Panc1 (cell line): ENCODE data around the gene SNRPN. TPM values are rescaled to one million over a fixed set of nuclear protein-coding genes. Genes with fewer than 3 reads are reported as not detected.

Source experiments
- ATAC-seq: fragments of 200-7000 bp; cut with Tn5 transposase; 2 replicates; pipeline ENCODE4 v1.9.1; 2020; ENCODE audit warnings: mild to moderate bottlenecking, moderate library complexity
- BruUV-seq: library from RNA; stranded (reverse); fragments of 400-500 nt; replicated peaks from 2 replicates; lab custom pipeline; 2021; lab: Mats Ljungman, UMichigan
- CTCF ChIA-PET: fragments of 300-600 bp; sonication (Branson Sonifier 250); formaldehyde crosslinking; loops from one replicate; lab custom pipeline; 2022; ENCODE audit warnings: antibody characterized with exemption; lab: Charles Lee
- POLR2A ChIA-PET: fragments of 300-600 bp; sonication (Branson Sonifier 250); formaldehyde crosslinking; loops from one replicate; lab custom pipeline; 2022; ENCODE audit warnings: antibody characterized with exemption; lab: Charles Lee
- DNase-seq: peaks from one replicate; pipeline ENCODE4 v3.0.0-alpha.2; 2010; ENCODE audit warnings: low read depth, low spot score
- H3K27ac ChIP-seq: 2 replicates; pipeline ENCODE4 v1.5.1; 2011; ENCODE audit warnings: mild to moderate bottlenecking, low read length, inconsistent platforms
- H3K27me3 ChIP-seq: fragments of 200-500 bp; sonication (Bioruptor generic); 2 replicates; pipeline ENCODE4 v1.6.0; 2014; ENCODE audit warnings: low read length, inconsistent platforms; ENCODE audit not compliant: control insufficient read depth, insufficient read depth
- H3K36me3 ChIP-seq: fragments of 200-500 bp; sonication (Bioruptor generic); 2 replicates; pipeline ENCODE4 v1.5.1; 2014; ENCODE audit warnings: inconsistent platforms, mild to moderate bottlenecking, low read length, moderate library complexity; ENCODE audit not compliant: control insufficient read depth, insufficient read depth
- H3K4me1 ChIP-seq: 2 replicates; pipeline ENCODE4 v1.5.1; 2011; ENCODE audit warnings: inconsistent platforms, mild to moderate bottlenecking, low read length, moderate library complexity; ENCODE audit not compliant: control insufficient read depth, insufficient read depth
- H3K4me3 ChIP-seq, 2 experiments: 2 replicates each; pipeline ENCODE4 v1.5.1; 2011 to 2012; ENCODE audit warnings: low read depth in 2 of 2, low read length in 2 of 2, mild to moderate bottlenecking in 2 of 2, inconsistent platforms in 1 of 2, moderate library complexity in 1 of 2
- H3K9me3 ChIP-seq: fragments of 200-500 bp; sonication (Bioruptor generic); 2 replicates; pipeline ENCODE4 v1.5.1; 2014; ENCODE audit warnings: low read depth, mild to moderate bottlenecking, inconsistent platforms, low read length, moderate library complexity; ENCODE audit not compliant: control insufficient read depth, insufficient read depth
- POLR2AphosphoS5 ChIP-seq: IDR thresholded peaks from 2 replicates; pipeline ENCODE4 v1.6.1; 2012; ENCODE audit warnings: mild to moderate bottlenecking, low read depth, low read length, moderate library complexity
- SIN3A ChIP-seq: IDR thresholded peaks from 2 replicates; pipeline ENCODE4 v1.6.1; 2012; ENCODE audit warnings: low read depth, mild to moderate bottlenecking, low read length, moderate library complexity, borderline replicate concordance; ENCODE audit not compliant: insufficient read depth
- TCF7L2 ChIP-seq: IDR thresholded peaks from 2 replicates; pipeline ENCODE4 v1.6.1; 2011; ENCODE audit warnings: mild to moderate bottlenecking, low read depth, low read length, inconsistent platforms
- in situ Hi-C: cut with HindIII; loops from 2 replicates; pipeline ENCODE4 v1.10.0; 2016; ENCODE audit warnings: low sequenced_read_pairs, low pct_unique_long_range_greater_than_20kb
- intact Hi-C: fragments of 100-400 bp; cut with micrococcal nuclease; formaldehyde crosslinking; loops from one replicate; pipeline ENCODE4 v1.10.0; 2022; ENCODE audit not compliant: unreplicated experiment
- total RNA-seq: library from RNA; stranded (reverse); gene quantifications from one replicate; pipeline ENCODE4 v1.2.1, GENCODE V29; 2021; ENCODE audit not compliant: unreplicated experiment
- TF ChIP-seq, protein P1 (sequence below), 2 experiments: IDR thresholded peaks; 2 replicates each; pipeline ENCODE4 v1.6.1; 2011 to 2012; ENCODE audit warnings: low read depth in 2 of 2, control low read depth in 1 of 2, low read length in 1 of 2, mild to moderate bottlenecking in 1 of 2, moderate library complexity in 1 of 2; ENCODE audit not compliant: insufficient read depth in 1 of 2
- TF ChIP-seq, protein P2 (sequence below): fragments of 450-650 bp; IDR thresholded peaks from 2 replicates; pipeline ENCODE4 v1.5.1; 2017; ENCODE audit warnings: mild to moderate bottlenecking

The SNRPN gene
- total RNA-seq, 1 experiment from 2014 or later, result 75.1 TPM

DNA sequence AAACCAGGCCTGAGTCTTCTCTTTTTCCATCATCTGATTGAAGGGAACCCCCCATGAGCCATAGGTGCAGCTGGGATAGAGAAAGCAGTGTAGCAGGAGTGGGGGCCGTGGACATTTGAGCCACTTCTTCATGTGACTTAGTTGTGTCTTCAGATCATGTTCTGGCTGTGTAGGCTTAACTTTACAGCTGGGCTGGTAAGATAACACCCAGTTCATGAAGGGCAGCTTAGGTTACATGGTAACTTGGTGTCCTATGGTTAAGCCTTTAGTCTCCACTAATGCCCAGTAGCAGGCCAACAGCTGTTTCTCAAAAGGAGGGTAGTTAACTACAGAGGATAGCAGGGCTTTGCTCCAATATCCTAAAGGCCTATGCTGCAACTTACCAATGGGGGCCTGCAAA is 11.4 kb upstream of the SNRPN start:
- ChIA-PET CTCF (no interaction called here), POLR2A (no interaction called here)
- TF ChIP-seq SIN3A, result no peak
- TF ChIP-seq POLR2AphosphoS5, result no peak
- TF ChIP-seq, protein P1, sequence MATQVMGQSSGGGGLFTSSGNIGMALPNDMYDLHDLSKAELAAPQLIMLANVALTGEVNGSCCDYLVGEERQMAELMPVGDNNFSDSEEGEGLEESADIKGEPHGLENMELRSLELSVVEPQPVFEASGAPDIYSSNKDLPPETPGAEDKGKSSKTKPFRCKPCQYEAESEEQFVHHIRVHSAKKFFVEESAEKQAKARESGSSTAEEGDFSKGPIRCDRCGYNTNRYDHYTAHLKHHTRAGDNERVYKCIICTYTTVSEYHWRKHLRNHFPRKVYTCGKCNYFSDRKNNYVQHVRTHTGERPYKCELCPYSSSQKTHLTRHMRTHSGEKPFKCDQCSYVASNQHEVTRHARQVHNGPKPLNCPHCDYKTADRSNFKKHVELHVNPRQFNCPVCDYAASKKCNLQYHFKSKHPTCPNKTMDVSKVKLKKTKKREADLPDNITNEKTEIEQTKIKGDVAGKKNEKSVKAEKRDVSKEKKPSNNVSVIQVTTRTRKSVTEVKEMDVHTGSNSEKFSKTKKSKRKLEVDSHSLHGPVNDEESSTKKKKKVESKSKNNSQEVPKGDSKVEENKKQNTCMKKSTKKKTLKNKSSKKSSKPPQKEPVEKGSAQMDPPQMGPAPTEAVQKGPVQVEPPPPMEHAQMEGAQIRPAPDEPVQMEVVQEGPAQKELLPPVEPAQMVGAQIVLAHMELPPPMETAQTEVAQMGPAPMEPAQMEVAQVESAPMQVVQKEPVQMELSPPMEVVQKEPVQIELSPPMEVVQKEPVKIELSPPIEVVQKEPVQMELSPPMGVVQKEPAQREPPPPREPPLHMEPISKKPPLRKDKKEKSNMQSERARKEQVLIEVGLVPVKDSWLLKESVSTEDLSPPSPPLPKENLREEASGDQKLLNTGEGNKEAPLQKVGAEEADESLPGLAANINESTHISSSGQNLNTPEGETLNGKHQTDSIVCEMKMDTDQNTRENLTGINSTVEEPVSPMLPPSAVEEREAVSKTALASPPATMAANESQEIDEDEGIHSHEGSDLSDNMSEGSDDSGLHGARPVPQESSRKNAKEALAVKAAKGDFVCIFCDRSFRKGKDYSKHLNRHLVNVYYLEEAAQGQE (IDR thresholded peaks at IDR 0.05; ENCODE audit: insufficient read depth in 1 of 2, low read depth in 2 of 2, low read length in 1 of 2), result no peak
- TF ChIP-seq, protein P2, sequence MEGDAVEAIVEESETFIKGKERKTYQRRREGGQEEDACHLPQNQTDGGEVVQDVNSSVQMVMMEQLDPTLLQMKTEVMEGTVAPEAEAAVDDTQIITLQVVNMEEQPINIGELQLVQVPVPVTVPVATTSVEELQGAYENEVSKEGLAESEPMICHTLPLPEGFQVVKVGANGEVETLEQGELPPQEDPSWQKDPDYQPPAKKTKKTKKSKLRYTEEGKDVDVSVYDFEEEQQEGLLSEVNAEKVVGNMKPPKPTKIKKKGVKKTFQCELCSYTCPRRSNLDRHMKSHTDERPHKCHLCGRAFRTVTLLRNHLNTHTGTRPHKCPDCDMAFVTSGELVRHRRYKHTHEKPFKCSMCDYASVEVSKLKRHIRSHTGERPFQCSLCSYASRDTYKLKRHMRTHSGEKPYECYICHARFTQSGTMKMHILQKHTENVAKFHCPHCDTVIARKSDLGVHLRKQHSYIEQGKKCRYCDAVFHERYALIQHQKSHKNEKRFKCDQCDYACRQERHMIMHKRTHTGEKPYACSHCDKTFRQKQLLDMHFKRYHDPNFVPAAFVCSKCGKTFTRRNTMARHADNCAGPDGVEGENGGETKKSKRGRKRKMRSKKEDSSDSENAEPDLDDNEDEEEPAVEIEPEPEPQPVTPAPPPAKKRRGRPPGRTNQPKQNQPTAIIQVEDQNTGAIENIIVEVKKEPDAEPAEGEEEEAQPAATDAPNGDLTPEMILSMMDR, result no peak
- no peak for TF ChIP-seq TCF7L2
- Histone ChIP-seq H3K27me3 (no peaks in the 10 kb centered on the region), H3K4me3 (no peak overlapping the region), H3K36me3 (no peaks in the 10 kb centered on the region), H3K27ac (no peak overlapping the region), H3K9me3 (no peaks in the 10 kb centered on the region), H3K4me1 (no peaks in the 10 kb centered on the region)
- DNase-seq, result no peak
- BruUV-seq, result no TSS peak
- intact Hi-C loops, result no loop called here
- in situ Hi-C loops, result no loop called here
- no peak for ATAC-seq

DNA sequence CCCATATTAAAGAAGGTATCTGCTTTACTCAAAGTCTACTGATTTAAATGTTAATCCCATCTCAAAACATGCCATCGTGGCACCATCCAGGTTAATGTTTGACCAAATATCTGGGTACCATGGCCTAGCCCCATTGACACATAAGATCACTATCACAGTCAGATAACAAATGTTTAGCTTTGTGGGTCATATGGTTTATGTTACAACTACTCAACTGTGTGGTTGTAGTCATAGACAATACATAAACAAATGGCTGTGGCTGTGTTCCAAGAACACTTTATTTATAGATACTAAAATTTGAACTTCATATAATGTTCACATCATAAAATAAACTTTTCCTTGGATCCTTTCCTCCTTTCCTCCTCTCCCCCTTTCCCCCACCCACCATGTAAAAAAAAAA is 9.8 kb upstream of the SNRPN start:
- CTCF ChIA-PET, result no interaction called here
- H3K4me3 ChIP-seq, result no peak overlapping the region
- POLR2A ChIA-PET, result no interaction called here
- H3K4me1 ChIP-seq, result no peaks in the 10 kb centered on the region
- DNase-seq (no peak), ATAC-seq (no peak)
- H3K36me3 ChIP-seq, result no peaks in the 10 kb centered on the region
- no peaks in the 10 kb centered on the region for H3K9me3 ChIP-seq
- H3K27me3 ChIP-seq, result no peaks in the 10 kb centered on the region
- in situ Hi-C loops, result no loop called here
- H3K27ac ChIP-seq, result no peak overlapping the region
- TF ChIP-seq, protein P2, result no peak
- TF ChIP-seq SIN3A (no peak), TCF7L2 (no peak), POLR2AphosphoS5 (no peak)
- TF ChIP-seq, protein P1 (IDR thresholded peaks at IDR 0.05; ENCODE audit: insufficient read depth in 1 of 2, low read depth in 2 of 2, low read length in 1 of 2), result no peak
- intact Hi-C loops, result no loop called here
- BruUV-seq, result no TSS peak
